Stimulated activated CD8-positive, alpha-beta memory T cell treated with anti-CD3 and anti-CD28 coated beads, Interleukin-15, amount 100 ng/mL, for 4 hours (primary cell): ENCODE results near the gene DMRT3.

ENCODE experiments used
- DNase-seq, 2 donors: peaks; one replicate each; pipeline ENCODE4 v3.0.0-alpha.2; 2020; ENCODE audit warnings: low read depth in 2 of 2

The DMRT3 gene

GRCh38 chr9:976258-976942 lies at the start of gene DMRT3:
Gene DMRT3 (plus strand): TSS chr9:976655. CDS start chr9:977002, 347 bp downstream.
- no peak for DNase-seq

- DNase-seq = no peak
These were observed 49.5 kb upstream of the DMRT3 start for GRCh38 chr9:926976-927375.

GRCh38 chr9:928363-929042 lies 48.0 kb upstream of the DMRT3 start:
- no peak for DNase-seq

- DNase-seq = no peak
These were observed 46.7 kb upstream of the DMRT3 start for GRCh38 chr9:929719-930118.

GRCh38 chr9:933356-933755 lies 43.1 kb upstream of the DMRT3 start:
- DNase-seq = no peak

- DNase-seq = no peak
These were observed 41.0 kb upstream of the DMRT3 start for GRCh38 chr9:935348-935965.

- DNase-seq = no peak
These were observed 33.5 kb upstream of the DMRT3 start for GRCh38 chr9:942805-943580.

GRCh38 chr9:947985-948384 lies 28.5 kb upstream of the DMRT3 start:
- no peak for DNase-seq

GRCh38 chr9:948497-948896 lies 28.0 kb upstream of the DMRT3 start:
- no peak for DNase-seq

GRCh38 chr9:950139-950538 lies 26.3 kb upstream of the DMRT3 start:
- no peak for DNase-seq

- DNase-seq = no peak
These were observed 23.9 kb upstream of the DMRT3 start for GRCh38 chr9:952546-952945.

GRCh38 chr9:959105-959504 lies 17.4 kb upstream of the DMRT3 start:
- DNase-seq = no peak

- no peak for DNase-seq
These were observed 16.5 kb upstream of the DMRT3 start for GRCh38 chr9:959914-960313.

- no peak for DNase-seq
These were observed 14.4 kb upstream of the DMRT3 start for GRCh38 chr9:962023-962422.

- no peak for DNase-seq
These were observed 11.0 kb upstream of the DMRT3 start for GRCh38 chr9:965497-965896.

- no peak for DNase-seq
These were observed 9.6 kb upstream of the DMRT3 start for GRCh38 chr9:966870-967269.

GRCh38 chr9:967436-967835 lies 9.0 kb upstream of the DMRT3 start:
- no peak for DNase-seq

- DNase-seq = no peak
These were observed 8.4 kb upstream of the DMRT3 start for GRCh38 chr9:967903-968641.

- no peak for DNase-seq
These were observed 6.9 kb upstream of the DMRT3 start for GRCh38 chr9:969310-970150.

- no peak for DNase-seq
These were observed 6.1 kb upstream of the DMRT3 start for GRCh38 chr9:970151-970996.
